GM21717 (cell line): ENCODE data around the gene ADAMTS5.

Experiments used
- ATAC-seq: cut with Tn5 transposase; IDR thresholded peaks from one replicate; pipeline ENCODE4 v1.9.1; 2021; ENCODE audit warnings: mild to moderate bottlenecking, moderate library complexity; ENCODE audit not compliant: unreplicated experiment

ADAMTS5 gene

DNA sequence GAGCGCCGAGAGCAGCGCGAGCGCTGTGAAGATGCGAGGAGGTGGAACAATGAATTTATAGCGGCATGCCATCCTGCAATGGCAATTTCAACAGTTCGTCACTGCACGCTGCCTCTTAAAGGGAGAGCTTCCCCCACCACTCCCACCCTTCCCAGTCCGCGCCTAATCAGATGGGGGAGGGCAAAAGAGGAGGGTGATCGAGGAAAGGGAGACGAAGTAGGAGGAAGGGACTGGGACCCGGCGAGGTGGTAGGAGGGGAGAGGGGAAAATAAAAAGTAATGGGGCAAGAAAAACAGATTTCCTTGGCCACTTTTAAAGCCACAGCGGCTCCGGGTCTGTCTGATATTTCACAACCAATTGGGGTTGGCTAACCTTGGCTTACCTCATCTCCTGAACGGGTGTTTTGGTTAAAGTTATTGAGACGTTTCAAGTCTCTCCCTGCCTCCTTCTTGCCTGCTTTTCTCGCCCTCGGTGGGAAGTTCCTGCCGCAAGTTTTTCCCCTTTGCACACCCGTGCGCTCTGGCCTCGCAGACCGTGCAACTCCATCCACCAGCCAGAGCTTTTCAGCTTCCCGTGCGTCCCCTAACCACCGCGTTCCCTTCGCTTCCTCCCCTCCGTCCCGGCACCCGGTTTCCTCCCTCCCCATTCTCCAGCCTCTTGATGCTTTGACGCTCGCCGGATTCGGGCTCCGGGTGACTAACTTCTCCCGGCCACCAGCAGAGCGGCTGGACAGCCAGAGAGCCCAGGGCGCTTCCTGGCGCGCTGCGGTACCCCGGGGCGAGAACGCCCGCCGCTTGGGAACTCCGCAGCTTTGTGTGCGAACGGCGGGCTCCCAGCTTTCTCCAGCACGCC lies at the start of gene ADAMTS5:
TSS of gene ADAMTS5 (minus strand) at position 27 of the 852 bp plus-strand sequence. CDS start 697 bp downstream, outside the sequence.
- ATAC-seq = no peak

GRCh38 chr21:27001526-27001925 lies 34.6 kb upstream of the ADAMTS5 start:
- ATAC-seq = no peak

DNA sequence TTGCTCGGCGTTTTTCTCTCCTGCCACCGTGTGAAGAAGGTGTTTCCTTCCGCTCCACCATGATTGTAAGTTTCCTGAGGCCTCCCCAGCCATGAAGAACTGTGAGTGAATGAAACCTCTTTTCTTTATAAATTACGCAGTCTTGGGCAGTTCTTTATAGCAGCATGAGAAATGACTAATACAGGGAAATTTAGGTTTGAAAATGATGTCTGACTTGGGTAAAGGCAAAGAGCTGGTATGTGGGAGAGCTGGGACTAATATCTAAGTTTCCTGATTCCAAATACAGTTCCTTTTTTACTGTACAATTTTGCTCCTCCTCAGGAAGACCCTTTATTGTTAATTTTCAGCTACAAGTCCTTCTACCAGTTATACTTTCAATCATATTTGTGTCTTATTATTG lies 16.7 kb upstream of the ADAMTS5 start:
- ATAC-seq = no peak

DNA sequence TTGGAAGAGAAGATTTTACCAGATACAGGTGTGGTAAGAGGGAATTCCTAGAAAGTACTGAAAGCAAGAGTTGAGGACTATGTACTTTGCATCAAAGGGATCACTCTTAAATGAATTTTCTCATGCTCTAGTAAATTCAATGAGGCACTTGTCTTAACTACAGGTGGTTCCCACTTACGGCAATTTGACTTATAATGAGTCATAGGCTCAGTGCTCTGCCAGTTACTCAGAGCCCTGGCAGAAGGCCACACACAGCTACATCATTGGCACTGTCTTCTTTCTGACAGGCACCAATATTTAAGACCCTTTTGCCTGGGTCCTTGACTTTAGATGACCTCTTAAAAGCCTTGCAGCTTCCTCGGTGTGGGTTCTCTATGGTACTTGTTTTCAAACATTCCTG lies 15.9 kb upstream of the ADAMTS5 start:
- ATAC-seq = no peak

DNA sequence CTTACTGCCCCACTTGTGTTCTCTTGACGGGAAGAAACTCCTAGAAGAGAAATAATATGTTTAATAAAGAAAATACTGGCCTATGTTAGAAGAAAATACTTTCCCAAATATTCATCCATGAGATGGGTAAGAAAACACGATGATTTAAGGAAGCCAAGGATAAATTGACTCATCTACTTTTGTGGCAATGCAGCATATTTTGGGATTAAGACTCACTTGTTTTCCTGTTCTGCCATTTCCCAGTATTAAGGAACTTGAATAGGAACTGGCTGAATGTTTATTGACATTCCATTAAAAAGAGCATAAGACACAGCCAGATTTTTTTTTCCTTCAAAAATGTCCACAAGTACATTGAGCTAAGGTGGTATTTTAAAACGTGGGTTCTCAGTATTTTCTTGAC lies 10.9 kb upstream of the ADAMTS5 start:
- no peak for ATAC-seq

- no peak for ATAC-seq
Measured at GRCh38 chr21:26973226-26973625, 6.3 kb upstream of the ADAMTS5 start.

- ATAC-seq = no peak
Measured at GRCh38 chr21:26972192-26972591, 5.3 kb upstream of the ADAMTS5 start.

- no peak for ATAC-seq
Measured at GRCh38 chr21:26969971-26970725, 3.3 kb upstream of the ADAMTS5 start.

GRCh38 chr21:26966649-26967061 lies 233 bp downstream of the ADAMTS5 start:
- ATAC-seq = no peak

GRCh38 chr21:26965907-26966581 lies 844 bp downstream of the ADAMTS5 start:
- no peak for ATAC-seq

DNA sequence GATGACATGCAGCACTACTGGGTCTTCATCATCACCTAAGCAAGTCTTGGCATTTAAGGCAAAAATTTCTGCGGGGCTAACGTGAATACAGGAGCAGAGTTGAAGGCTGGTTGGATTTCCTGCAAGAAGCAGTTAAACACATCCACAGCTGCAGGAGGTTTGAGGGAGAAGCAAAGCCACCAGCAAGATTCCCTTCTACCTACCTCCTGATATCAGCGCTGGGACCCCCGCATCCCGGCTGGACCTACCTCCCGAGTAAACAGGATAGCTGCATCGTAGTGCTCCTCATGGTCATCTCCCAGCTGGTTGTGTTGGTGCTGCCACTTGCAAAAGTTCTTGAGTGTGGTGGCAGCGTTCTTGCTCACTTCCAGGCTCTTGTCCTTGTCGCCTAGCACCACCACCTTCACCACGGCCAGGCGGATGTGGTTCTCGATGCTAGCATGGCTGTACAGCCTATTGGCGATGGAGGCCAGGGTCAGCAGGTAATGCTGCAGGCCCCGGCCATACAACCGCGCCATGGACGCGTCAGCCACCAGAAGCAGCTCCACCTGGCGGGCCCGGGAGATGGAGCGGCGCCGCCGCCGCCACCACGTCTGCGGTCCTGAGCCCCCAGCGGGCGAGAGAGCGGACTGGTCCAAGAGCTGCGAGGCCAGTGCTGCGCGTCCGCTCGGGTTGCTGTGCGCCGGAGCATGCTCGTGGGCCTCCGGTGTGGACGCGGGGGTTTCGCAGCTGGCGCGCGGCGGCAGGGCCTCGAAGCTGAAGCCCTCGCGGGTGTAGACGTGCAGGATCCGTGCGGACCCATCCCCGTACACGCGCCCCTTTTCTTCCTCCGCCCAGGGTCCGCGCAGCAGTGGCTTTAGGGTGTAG lies 1.6 kb downstream of the ADAMTS5 start:
- ATAC-seq = no peak

- no peak for ATAC-seq
Measured at GRCh38 chr21:26964170-26964778, 2.6 kb downstream of the ADAMTS5 start.

DNA sequence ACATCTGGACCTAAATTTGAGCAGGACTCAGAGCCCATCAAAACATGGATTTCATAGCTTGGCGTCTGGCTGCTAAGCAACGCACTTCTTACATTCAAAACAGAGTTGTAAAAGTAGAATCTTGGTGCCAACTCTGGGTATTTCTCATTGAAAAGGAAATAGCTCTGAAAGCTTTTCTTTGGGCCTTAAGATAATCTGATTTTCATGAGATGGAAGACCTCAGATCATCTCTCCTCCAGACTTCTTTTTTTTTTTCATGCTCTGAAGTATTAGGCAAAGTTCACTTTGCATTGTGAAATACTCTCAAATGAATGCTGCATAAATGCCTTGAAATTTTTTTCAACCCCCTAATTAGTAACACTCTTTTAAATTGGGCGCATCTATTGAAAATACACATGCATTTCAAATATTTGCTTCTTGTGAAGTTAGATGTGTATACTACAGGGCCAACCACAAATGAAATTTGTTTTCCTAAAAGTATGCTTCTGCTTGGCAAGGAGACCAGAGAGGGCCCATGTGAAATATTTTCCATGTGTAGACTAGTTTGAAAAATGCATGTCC lies 4.2 kb downstream of the ADAMTS5 start:
- ATAC-seq = no peak

DNA sequence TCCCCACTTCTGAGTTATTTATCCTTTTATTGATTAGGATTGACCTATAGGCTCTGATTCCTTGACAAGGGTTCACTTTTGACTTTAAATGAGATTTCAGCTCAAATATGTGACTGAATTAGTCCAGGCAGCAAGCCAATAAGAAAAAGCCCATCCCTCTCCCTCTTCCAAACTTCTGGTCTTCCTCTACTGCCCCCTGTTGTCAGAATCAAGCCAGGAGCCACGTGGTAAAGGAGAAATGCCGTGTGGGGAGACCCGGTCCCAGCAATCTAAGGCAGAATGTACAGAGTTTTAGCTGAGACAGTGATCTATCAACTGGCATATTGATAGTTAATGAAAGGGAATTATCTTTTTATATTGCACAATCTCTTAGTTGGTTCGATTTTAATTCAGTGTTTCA lies 5.2 kb downstream of the ADAMTS5 start:
- no peak for ATAC-seq

GRCh38 chr21:26958788-26959187 lies 8.1 kb downstream of the ADAMTS5 start:
- no peak for ATAC-seq

DNA sequence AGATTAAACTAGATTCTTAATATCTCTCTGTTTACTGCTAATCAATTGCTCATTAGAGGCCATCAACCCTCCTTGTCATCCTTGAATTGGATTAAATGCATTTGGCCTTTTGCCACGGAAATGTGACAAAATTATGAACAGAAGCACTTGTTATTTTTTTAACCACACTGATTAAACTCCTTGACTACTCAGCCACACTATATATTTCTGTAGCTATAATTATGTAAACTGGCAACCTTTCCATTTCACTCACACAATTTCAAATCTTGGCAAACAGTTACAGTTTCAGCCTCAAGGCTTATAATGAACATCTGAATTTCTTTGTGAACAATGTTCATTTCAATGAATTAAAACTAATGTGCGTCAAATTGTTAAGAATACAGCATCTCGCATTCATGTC lies 10.1 kb downstream of the ADAMTS5 start:
- ATAC-seq = no peak

- no peak for ATAC-seq
Measured at GRCh38 chr21:26956216-26956615, 10.7 kb downstream of the ADAMTS5 start.

DNA sequence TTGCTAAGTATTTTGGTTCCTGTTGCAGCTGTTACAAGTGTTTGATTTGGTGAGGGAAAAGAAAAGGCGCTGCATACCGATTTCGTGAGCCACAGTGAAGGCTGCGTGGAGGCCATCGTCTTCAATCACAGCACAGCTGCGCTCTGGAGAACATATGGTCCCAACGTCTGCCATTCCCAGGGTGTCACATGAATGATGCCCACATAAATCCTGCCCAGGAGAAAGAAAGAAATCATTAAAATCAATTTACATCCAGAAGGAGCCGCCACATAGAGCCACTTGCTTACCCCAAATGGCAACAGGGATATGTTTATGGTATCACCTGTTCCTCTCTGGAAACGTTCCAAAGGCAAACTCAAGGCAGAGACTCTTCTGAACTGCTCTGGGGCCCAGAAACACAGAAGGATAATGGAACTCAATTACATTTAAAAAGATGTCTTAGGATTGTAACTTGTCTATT lies 12.2 kb downstream of the ADAMTS5 start:
- no peak for ATAC-seq

DNA sequence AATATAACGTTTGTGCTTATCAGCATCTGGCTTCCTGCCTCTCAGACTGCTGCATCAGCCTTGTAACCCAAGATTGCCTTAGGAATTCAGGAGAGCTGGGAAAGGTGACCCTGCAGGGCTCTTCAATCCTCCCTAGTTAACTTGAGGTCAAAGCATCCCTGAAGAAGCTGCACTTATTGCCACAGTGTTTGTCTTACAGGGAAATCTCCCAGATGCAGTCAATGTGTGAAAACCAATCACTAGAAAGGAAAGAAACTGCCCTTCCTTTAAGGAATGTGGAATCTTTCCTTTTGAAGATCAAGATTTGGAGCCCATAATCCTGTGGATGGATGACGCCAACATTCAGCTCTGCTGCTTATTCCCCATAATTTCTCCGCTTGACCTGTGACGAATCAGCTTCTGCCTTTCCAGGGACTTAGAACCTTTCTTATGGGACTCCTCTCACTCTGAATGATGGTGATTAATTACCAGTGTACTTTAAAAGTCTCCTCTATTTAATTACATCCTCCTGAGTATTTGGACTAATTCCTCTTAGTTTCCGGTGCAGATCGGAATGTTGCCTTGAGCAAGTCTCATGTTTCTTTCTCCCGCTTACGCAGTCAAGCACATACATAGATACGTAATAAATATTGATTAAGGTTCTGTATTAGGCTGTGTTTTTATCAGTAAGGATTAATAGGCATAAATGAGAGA lies 14.4 kb downstream of the ADAMTS5 start:
- ATAC-seq = no peak
